K562 (cell line): ENCODE measurements around the gene EIF4E. TPM values are rescaled to one million over a fixed set of nuclear protein-coding genes. Genes with fewer than 3 reads are reported as not detected.
A peak's percentile ranks its signal among the peaks of the same experiment; 100 is the strongest.

ENCODE experiments used
- CBX5 ChIP-seq: IDR thresholded peaks from 2 replicates; pipeline ENCODE4 v1.6.1; 2014; ENCODE audit warnings: low read depth, borderline replicate concordance
- EP300 ChIP-seq: IDR thresholded peaks from 2 replicates; pipeline ENCODE4 v1.6.1; 2012; ENCODE audit warnings: low read length, improper control_type of control experiment
- MAFG ChIP-seq: fragments of 450-650 bp; conservative IDR thresholded peaks from 2 replicates; pipeline ENCODE4 v1.6.1; 2016; ENCODE audit warnings: missing genetic modification characterization, missing compliant biosample characterization
- MNT ChIP-seq, 2 experiments: fragments of 450-650 bp; conservative IDR thresholded peaks; 2 replicates each; pipeline ENCODE4 v1.6.1; 2017; ENCODE audit warnings: mild to moderate bottlenecking in 2 of 2, moderate library complexity in 2 of 2
- NFE2 ChIP-seq: IDR thresholded peaks from 2 replicates; pipeline ENCODE4 v1.6.1; 2014; ENCODE audit warnings: antibody characterized with exemption, low read depth
- NR2C2 ChIP-seq, 2 experiments: fragments of 200-800 bp in 1 of 2; sonication (Bioruptor generic) in 1 of 2; sonication (generic) in 1 of 2; formaldehyde crosslinking in 1 of 2; IDR thresholded peaks; 2 replicates each; pipeline versions ENCODE4 v1.6.1 to v1.8.0; 2016 to 2022; ENCODE audit warnings: mild to moderate bottlenecking in 1 of 2, missing compliant biosample characterization in 1 of 2, missing genetic modification characterization in 1 of 2, missing genetic modification reagents in 1 of 2
- PHB ChIP-seq: fragments of 250-450 bp; sonication (Bioruptor Pico); IDR thresholded peaks from 2 replicates; pipeline ENCODE4 v1.5.0; 2021
- POLR3A ChIP-seq: IDR thresholded peaks from 2 replicates; pipeline ENCODE4 v1.6.1; 2011; ENCODE audit warnings: borderline replicate concordance, mild to moderate bottlenecking, moderate library complexity; ENCODE audit not compliant: insufficient read length, insufficient read depth; ENCODE audit errors: extremely low read depth
- REST ChIP-seq, 2 experiments: fragments of 450-650 bp; formaldehyde crosslinking in 1 of 2; IDR thresholded peaks; 2 replicates each; pipeline versions ENCODE4 v1.4.0 to v1.6.1; 2014 to 2020; ENCODE audit warnings: mild to moderate bottlenecking in 2 of 2, borderline replicate concordance in 1 of 2, low read depth in 1 of 2
- SRF ChIP-seq, 2 experiments: fragments of 250-450, 450-650 bp in 1 of 2; sonication (Bioruptor Pico) in 1 of 2; sonication (generic) in 1 of 2; formaldehyde crosslinking; IDR thresholded peaks; 2 replicates each; pipeline versions ENCODE4 v1.5.0 to v1.5.1; 2020 to 2022; ENCODE audit warnings: mild to moderate bottlenecking in 1 of 2, missing genetic modification reagents in 1 of 2
- TCFL5 ChIP-seq: fragments of 250-450 bp; sonication (Bioruptor Pico); conservative IDR thresholded peaks from 2 replicates; pipeline ENCODE4 v1.6.1; 2021; ENCODE audit warnings: mild to moderate bottlenecking, moderate library complexity, matching md5 sums
- ZSCAN29 ChIP-seq: fragments of 450-650 bp; IDR thresholded peaks from 2 replicates; pipeline ENCODE4 v1.6.1; 2017
- polyA plus RNA-seq, 8 experiments: library from polyadenylated mRNA; depleted of rRNA in 4 of 8; stranded (reverse) in 5 of 8; unstranded in 3 of 8; fragments of >200 nt; fragmentation: Nextera tagmentation in 2 of 8; fragmentation: Illumina TruSeq in 1 of 8; extraction: Ambion mirVana in 2 of 8; extraction: Trizol in 1 of 8; gene quantifications; 2 replicates each; pipeline versions ENCODE4 v1.2.1 to v1.2.3, GENCODE V29; 2011 to 2014; ENCODE audit warnings: inconsistent platforms in 1 of 8, missing spikeins in 1 of 8
- total RNA-seq, 7 experiments: library from RNA; depleted of rRNA in 6 of 7; stranded (reverse); fragments of >200 nt in 6 of 7; fragmentation: Illumina TruSeq in 2 of 7; extraction: Trizol in 2 of 7; gene quantifications; 2 replicates each; pipeline versions ENCODE4 v1.2.1 to v1.2.3, GENCODE V29; 2011 to 2021; ENCODE audit warnings: low replicate concordance in 1 of 7
- TF ChIP-seq, protein P1 (sequence below): sonication (generic); formaldehyde crosslinking; IDR thresholded peaks from 2 replicates; pipeline ENCODE4 v1.9.0; 2022; ENCODE audit warnings: mild to moderate bottlenecking, missing genetic modification reagents
- TF ChIP-seq, protein P2 (sequence below): fragments of 250-450 bp; sonication (Bioruptor Pico); IDR thresholded peaks from 2 replicates; pipeline ENCODE4 v1.4.0; 2020

EIF4E gene
- total and polyA plus RNA-seq, 9 of the 15 experiments (the other 6 are each of a cell fraction or from before 2014, with no cell fraction given), result 164 to 489 (median 179) TPM

DNA sequence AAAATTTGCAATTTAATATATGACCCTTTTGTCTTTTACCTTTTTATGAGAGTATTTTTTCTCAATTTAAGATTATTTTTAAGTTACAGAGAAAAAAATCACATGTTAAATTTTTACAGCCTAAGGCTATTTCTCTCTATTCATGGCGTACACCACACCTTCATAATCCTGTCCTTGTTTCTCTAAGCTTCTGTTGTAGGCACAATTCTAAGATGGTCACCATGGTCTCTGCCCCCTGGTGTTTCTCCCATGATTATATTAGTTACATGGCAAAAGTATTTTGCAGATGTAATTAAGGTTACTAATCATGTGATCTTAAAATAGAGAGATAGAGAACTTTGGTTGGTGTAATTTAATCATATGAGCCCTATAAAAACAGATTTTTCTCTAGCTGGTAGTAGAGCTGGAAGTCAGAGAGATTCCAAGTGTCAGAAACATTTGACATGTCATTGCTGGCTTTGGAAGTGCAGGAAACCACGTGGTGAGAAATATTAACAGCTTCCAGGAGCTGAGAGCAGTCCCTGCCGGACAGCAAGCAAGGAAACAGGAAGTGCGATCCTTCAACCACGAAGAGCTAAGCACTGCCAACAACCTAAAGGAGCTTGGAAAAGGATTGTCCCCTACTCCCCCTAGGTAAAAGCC, 89.8 kb downstream of the EIF4E start (continued):
- TF ChIP-seq REST (IDR thresholded peaks at IDR 0.05; ENCODE audit: borderline replicate concordance), result peak; percentile 38; the same call in 1 of the 2 replicates
- TF ChIP-seq REST (CRISPR knock-in tag; IDR thresholded peaks at IDR 0.05; ENCODE audit: low read depth), result no peak
- no peak for TF ChIP-seq NR2C2 (CRISPR knock-in tag; IDR thresholded peaks at IDR 0.05)
- 0 out of 2 replicates have a peak, but pooled peaks have one; percentile 18 for TF ChIP-seq NR2C2 (tag; IDR thresholded peaks at IDR 0.05)
- TF ChIP-seq, protein P1, sequence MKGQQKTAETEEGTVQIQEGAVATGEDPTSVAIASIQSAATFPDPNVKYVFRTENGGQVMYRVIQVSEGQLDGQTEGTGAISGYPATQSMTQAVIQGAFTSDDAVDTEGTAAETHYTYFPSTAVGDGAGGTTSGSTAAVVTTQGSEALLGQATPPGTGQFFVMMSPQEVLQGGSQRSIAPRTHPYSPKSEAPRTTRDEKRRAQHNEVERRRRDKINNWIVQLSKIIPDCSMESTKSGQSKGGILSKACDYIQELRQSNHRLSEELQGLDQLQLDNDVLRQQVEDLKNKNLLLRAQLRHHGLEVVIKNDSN, result peak; percentile 60
- TF ChIP-seq NFE2, result peak; percentile 40; the same call in 1 of the 2 replicates
- TF ChIP-seq TCFL5 (CRISPR knock-in tag), result no peak
- no peak for TF ChIP-seq CBX5
- TF ChIP-seq EP300, result 0 out of 2 replicates have a peak, but pooled peaks have one; percentile 11
- no peak for TF ChIP-seq SRF (CRISPR knock-in tag; IDR thresholded peaks at IDR 0.05)
- peak; percentile 28; the same call in 1 of the 2 replicates for TF ChIP-seq MAFG
- TF ChIP-seq ZSCAN29, result no peak
- TF ChIP-seq PHB (CRISPR knock-in tag), result no peak
- TF ChIP-seq MNT (conservative IDR thresholded peaks at IDR 0.05), result peak; percentile 72 to 83
- TF ChIP-seq, protein P2, sequence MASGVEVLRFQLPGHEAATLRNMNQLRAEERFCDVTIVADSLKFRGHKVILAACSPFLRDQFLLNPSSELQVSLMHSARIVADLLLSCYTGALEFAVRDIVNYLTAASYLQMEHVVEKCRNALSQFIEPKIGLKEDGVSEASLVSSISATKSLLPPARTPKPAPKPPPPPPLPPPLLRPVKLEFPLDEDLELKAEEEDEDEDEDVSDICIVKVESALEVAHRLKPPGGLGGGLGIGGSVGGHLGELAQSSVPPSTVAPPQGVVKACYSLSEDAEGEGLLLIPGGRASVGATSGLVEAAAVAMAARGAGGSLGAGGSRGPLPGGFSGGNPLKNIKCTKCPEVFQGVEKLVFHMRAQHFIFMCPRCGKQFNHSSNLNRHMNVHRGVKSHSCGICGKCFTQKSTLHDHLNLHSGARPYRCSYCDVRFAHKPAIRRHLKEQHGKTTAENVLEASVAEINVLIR (CRISPR knock-in tag), result no peak
- no peak for TF ChIP-seq POLR3A
